Fibroblast of lung (primary cell): ENCODE data around the gene C1QTNF1.

ENCODE experiments used
- EZH2 ChIP-seq: IDR thresholded peaks from 2 replicates; pipeline ENCODE4 v1.5.1; 2012; ENCODE audit warnings: low read length, control low read depth, mild to moderate bottlenecking; ENCODE audit errors: missing control alignments
- TF ChIP-seq, protein P1 (sequence below), 2 donors: IDR thresholded peaks in 1 of 2; conservative IDR thresholded peaks in 1 of 2; 1 replicate in 1 of 2; 2 replicates in 1 of 2; pipeline ENCODE4 v1.5.1; 2011 to 2012; ENCODE audit warnings: low read length in 2 of 2, control low read depth in 1 of 2, inconsistent platforms in 1 of 2, low read depth in 1 of 2, mild to moderate bottlenecking in 1 of 2

- no peak for TF ChIP-seq EZH2
- TF ChIP-seq, protein P1, sequence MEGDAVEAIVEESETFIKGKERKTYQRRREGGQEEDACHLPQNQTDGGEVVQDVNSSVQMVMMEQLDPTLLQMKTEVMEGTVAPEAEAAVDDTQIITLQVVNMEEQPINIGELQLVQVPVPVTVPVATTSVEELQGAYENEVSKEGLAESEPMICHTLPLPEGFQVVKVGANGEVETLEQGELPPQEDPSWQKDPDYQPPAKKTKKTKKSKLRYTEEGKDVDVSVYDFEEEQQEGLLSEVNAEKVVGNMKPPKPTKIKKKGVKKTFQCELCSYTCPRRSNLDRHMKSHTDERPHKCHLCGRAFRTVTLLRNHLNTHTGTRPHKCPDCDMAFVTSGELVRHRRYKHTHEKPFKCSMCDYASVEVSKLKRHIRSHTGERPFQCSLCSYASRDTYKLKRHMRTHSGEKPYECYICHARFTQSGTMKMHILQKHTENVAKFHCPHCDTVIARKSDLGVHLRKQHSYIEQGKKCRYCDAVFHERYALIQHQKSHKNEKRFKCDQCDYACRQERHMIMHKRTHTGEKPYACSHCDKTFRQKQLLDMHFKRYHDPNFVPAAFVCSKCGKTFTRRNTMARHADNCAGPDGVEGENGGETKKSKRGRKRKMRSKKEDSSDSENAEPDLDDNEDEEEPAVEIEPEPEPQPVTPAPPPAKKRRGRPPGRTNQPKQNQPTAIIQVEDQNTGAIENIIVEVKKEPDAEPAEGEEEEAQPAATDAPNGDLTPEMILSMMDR (conservative IDR thresholded peaks at IDR 0.05 in 1 of 2, IDR thresholded peaks at IDR 0.05 in 1 of 2; ENCODE audit: low read depth in 1 of 2, low read length in 2 of 2) = no peak
Observed at GRCh38 chr17:79047923-79048825, 24.2 kb downstream of the C1QTNF1 start.
